ENCODE data around the gene COG5.

DNA sequence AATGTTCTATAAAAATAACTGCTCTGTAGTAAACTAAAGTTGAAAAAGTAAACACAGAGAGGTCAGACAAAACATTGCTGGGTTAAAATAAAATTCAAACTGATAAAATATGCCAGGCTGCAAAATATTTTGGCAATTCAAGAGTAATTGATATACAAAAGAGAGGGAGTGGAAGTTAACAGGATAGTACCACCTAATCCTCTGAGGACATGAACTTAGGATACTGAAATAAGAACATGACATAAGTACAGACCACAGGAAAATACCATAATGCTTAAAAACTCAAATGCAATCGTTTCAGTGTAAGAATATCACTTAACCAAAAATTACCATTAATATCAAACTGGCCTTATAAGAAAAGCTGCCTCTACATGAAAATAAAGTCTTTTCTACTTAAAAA is 131.5 kb downstream of the COG5 start:
- TF ChIP-seq ZNF274 (IDR thresholded peaks at IDR 0.05; ENCODE audit: low read depth, low read length) (no peak), SUZ12 (IDR thresholded peaks at IDR 0.05; ENCODE audit: extremely low read depth, insufficient read depth, insufficient read length) (no peak)

Measured in NT2/D1 (cell line).